ENCODE results near the gene ASNSD1.
"Not testable (repeated sequence)": the region's sequence is repeated elsewhere in the genome, so short reads cannot be mapped to it uniquely, and the experiment has no call there.

Gene ASNSD1

DNA sequence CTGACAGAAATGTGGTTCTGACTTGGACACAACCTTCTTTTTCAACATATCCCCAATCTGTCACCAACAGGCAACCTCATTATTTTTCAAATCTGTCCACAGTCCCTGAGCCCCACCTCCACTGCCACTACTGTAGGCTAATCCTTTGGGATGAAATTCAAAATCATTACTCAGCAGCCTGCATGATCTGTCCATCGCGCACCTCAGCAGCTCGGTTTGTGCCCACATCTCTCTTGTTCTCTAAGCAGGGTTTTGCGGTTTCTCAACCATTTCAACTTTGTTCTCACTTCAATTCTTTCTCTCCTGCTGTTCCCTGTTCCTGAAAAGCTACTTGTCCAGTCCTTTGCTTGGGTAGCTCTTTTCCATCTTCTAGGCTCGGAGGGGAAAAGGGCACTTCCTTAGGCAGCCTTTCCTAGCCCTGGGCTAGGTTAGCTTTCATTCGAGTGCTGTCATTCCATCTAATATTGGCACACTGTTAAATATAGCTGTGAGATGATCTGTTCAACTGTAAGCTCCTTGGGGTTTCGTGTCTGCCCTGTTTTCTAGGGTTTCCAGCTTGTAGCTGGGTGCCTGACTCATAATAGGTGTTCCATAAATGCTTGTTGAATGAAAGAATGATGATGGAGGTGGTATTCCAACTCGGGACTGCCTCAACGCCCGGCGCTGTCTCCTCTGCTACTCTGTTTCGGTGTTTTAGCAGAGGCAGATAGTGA is 12.6 kb downstream of the ASNSD1 start:
- Histone ChIP-seq H3K4me2 (ENCODE audit: low read length) (peak overlapping the region; percentile 84), H3K27me3 (ENCODE audit: control insufficient read depth, insufficient read depth, low read length) (no peaks in the 10 kb centered on the region), H3K4me1 (ENCODE audit: control insufficient read depth, insufficient read depth, low read length) (peaks cover 13% of the 10 kb centered on the region), H3K9me3 (replicated peaks; ENCODE audit: low read length) (no peaks in the 10 kb centered on the region), H3K36me3 (ENCODE audit: insufficient read depth, low read length) (peaks cover 20% of the 10 kb centered on the region), H3K4me3 (ENCODE audit: low read length) (peak overlapping the region; percentile 77), H3K9ac (ENCODE audit: low read depth, low read length) (peak overlapping the region; percentile 91)

DNA sequence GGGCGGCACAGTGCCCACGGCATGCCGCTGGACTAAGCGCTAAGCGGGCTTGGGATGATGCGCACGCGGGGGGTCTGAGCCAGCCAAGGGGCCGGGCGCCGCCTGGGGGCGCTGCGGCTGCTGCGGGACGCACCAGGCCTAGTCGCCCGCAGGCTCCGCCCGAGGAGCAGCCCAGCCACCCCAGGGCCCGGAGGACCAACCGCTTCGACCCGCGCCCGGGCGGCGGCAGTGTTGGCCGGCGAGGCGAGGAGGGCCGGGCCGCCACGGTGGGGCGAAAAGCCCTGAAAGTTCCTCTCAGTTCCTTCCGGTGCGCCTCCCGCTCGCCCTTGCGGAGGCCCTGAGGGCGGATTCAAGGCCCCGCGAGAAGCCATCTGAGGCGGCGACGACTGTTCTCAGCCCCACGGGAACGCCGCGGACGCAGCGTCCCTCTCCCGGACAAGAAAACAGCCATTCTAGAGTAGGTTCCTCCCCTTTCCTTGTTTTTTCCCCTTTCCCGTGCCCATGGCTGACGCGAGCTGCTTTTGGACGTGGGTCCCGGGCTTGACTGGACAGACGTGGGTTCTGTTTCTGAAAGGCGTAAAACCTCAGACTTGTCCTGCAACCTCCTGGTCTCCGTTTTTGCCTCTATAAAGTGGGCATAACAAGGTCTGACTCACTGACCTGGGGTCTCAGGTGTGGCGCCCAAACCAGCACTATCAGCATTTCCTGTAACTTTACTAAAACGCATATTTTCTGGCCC is 13.3 kb downstream of the ASNSD1 start, which contains the start of gene ANKAR:
TSS of gene ANKAR (plus strand) at position 297 of the 739 bp plus-strand sequence. CDS start 1,821 bp downstream, outside the sequence.
- Histone ChIP-seq H3K4me3 (ENCODE audit: low read length) (peak within 1 kb of the TSS; percentile 77), H3K36me3 (ENCODE audit: insufficient read depth, low read length) (peaks cover 13% of the 10 kb centered on the region), H3K9ac (ENCODE audit: low read depth, low read length) (peak within 1 kb of the TSS; percentile 91), H3K9me3 (replicated peaks; ENCODE audit: low read length) (no peaks in the 10 kb centered on the region), H3K4me1 (ENCODE audit: control insufficient read depth, insufficient read depth, low read length) (peaks cover 13% of the 10 kb centered on the region), H3K27me3 (ENCODE audit: control insufficient read depth, insufficient read depth, low read length) (no peaks in the 10 kb centered on the region), H3K4me2 (ENCODE audit: low read length) (peak within 1 kb of the TSS; percentile 84)

DNA sequence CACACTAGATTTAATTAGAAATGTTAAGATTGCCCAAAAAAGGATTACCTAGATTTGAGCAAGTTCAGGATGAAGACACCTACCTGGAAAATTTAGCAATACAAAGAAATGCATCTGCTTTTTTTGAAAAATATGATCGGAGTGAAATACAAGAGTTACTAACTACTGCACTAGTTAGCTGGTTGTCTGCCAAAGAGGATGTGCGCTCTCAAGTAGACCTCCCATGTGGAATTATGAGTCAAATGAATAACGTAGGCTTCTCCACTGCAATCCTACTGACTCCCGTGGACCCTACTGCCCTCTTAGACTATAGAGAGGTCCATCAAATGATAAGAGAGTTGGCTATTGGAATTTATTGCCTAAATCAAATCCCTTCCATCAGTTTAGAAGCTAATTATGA is 15.2 kb downstream of the ASNSD1 start:
- Histone ChIP-seq H3K9ac (ENCODE audit: low read depth, low read length) (no peak overlapping the region), H3K4me2 (ENCODE audit: low read length) (no peak overlapping the region)

DNA sequence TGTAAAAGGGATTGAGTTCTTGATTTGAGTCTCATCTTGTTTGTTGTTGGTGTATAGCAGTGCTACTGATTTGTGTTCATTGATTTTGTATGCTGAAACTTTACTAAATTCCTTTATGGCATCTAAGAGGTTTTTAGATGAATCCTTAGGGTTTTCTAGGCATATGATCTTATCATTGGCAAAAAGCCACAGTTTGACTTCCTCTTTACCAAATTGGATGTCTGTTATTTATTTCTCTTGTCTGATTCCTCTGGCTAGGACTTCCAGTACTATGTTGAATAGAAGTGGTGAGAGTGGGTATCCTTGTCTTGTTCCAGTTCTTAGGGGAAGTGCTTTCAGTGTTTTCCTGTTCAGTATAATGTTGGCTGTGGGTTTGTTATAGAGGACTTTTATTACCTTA is 18.0 kb downstream of the ASNSD1 start:
- Histone ChIP-seq H3K4me2 (ENCODE audit: low read length) (no peak overlapping the region), H3K9me3 (replicated peaks; ENCODE audit: low read length) (no peaks in the 10 kb centered on the region), H3K36me3 (ENCODE audit: insufficient read depth, low read length) (no peaks in the 10 kb centered on the region), H3K4me3 (ENCODE audit: low read length) (no peak overlapping the region), H3K9ac (ENCODE audit: low read depth, low read length) (no peak overlapping the region), H3K4me1 (ENCODE audit: control insufficient read depth, insufficient read depth, low read length) (peaks cover 5% of the 10 kb centered on the region), H3K27me3 (ENCODE audit: control insufficient read depth, insufficient read depth, low read length) (no peaks in the 10 kb centered on the region)

More for the DNA sequence above, 15.2 kb downstream of the ASNSD1 start:
- Histone ChIP-seq H3K27me3 (ENCODE audit: control insufficient read depth, insufficient read depth, low read length) (no peaks in the 10 kb centered on the region), H3K4me3 (ENCODE audit: low read length) (no peak overlapping the region), H3K9me3 (replicated peaks; ENCODE audit: low read length) (no peaks in the 10 kb centered on the region), H3K36me3 (ENCODE audit: insufficient read depth, low read length) (peaks cover 12% of the 10 kb centered on the region), H3K4me1 (ENCODE audit: control insufficient read depth, insufficient read depth, low read length) (peaks cover 13% of the 10 kb centered on the region)

DNA sequence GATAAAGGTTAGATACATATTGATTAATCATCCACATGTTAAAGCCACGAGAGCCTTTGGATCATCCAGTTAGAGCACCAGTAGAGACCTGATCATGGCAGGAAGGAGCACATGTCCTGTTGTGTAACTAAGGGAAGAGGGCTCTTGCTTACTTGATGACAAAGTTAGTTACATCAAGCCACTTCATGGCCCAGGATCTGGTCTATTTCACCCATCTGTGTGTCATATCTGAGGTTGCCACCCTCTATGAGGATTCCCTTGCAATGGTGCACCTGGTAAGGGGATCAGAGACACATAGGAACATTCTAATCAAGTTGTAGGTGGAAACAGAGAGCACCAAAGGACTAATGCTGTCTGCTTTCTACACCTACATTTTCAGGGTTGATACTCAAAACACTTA is 19.9 kb downstream of the ASNSD1 start:
- no peak overlapping the region for H3K4me3 ChIP-seq (ENCODE audit: low read length)
- H3K4me2 ChIP-seq (ENCODE audit: low read length), result no peak overlapping the region
- H3K36me3 ChIP-seq (ENCODE audit: insufficient read depth, low read length), result no peaks in the 10 kb centered on the region
- H3K9me3 ChIP-seq (replicated peaks; ENCODE audit: low read length), result no peaks in the 10 kb centered on the region
- H3K9ac ChIP-seq (ENCODE audit: low read depth, low read length), result no peak overlapping the region
- peaks cover 14% of the 10 kb centered on the region for H3K4me1 ChIP-seq (ENCODE audit: control insufficient read depth, insufficient read depth, low read length)
- H3K27me3 ChIP-seq (ENCODE audit: control insufficient read depth, insufficient read depth, low read length), result no peaks in the 10 kb centered on the region

DNA sequence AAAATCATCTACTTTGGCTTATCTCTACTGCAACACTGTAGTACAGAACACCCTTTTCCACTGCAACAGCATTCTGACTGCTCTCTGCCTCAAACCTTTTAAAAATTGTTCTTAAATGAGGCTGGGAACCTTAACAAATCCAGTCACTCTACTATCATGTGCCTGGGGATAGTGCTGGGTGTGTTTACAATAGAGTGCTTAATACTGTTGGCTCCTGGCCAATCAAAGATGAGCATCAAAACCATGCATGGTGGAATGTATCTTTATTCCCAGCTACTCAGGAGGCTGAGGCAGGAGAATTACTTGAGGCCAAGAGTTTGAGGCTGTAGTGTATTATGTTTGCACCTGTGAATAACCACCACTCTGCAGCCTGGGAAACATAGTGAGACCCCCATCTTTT is 20.6 kb downstream of the ASNSD1 start:
- H3K27me3 ChIP-seq (ENCODE audit: control insufficient read depth, insufficient read depth, low read length), result no peaks in the 10 kb centered on the region
- H3K4me3 ChIP-seq (ENCODE audit: low read length), result no peak overlapping the region
- peaks cover 9% of the 10 kb centered on the region for H3K4me1 ChIP-seq (ENCODE audit: control insufficient read depth, insufficient read depth, low read length)
- H3K9ac ChIP-seq (ENCODE audit: low read depth, low read length), result no peak overlapping the region
- H3K36me3 ChIP-seq (ENCODE audit: insufficient read depth, low read length), result no peaks in the 10 kb centered on the region
- H3K4me2 ChIP-seq (ENCODE audit: low read length), result no peak overlapping the region
- H3K9me3 ChIP-seq (replicated peaks; ENCODE audit: low read length), result no peaks in the 10 kb centered on the region

DNA sequence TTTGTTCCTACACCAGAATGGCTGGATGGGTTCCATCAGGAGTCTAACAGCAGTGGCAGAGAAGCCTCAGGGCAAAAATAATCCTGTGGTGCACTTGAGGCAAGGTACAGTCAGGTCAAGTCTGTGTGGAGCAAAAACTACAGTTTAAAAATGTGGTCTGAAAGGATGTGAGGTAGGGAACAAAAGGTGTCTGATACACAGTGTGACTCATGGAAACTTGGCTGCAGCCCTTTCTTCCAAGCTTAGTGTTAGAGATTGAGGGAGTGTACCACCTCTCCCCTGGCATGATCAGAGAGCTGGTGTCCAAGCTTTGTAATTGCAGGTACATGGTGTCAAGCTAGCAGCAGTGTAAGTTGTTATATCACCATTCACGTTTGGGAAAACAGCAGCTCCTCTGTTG is 22.1 kb downstream of the ASNSD1 start:
- no peak overlapping the region for H3K4me2 ChIP-seq (ENCODE audit: low read length)
- no peaks in the 10 kb centered on the region for H3K36me3 ChIP-seq (ENCODE audit: insufficient read depth, low read length)
- H3K4me3 ChIP-seq (ENCODE audit: low read length), result no peak overlapping the region
- H3K4me1 ChIP-seq (ENCODE audit: control insufficient read depth, insufficient read depth, low read length), result peaks cover 9% of the 10 kb centered on the region
- no peak overlapping the region for H3K9ac ChIP-seq (ENCODE audit: low read depth, low read length)
- no peaks in the 10 kb centered on the region for H3K9me3 ChIP-seq (replicated peaks; ENCODE audit: low read length)
- no peaks in the 10 kb centered on the region for H3K27me3 ChIP-seq (ENCODE audit: control insufficient read depth, insufficient read depth, low read length)

DNA sequence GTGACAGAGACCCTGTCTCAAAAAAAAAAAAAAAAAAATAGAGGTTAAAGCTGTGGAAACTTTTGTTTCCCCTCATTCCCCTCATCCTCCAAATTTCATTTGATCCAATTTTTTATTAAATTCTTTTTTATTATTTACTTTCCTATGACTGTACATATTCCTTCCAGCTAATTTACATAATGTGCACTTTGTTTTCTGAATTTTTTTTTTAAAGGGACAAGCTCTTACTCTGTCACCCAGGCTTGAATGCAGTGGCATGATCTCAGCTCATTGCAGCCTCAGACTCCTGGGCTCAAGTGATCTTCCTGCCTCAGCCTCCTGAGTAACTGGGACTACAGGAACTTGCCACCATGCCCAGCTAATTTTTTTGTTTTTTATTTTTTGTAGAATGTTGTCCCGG is 23.6 kb downstream of the ASNSD1 start:
- H3K4me3 ChIP-seq (ENCODE audit: low read length), result no peak overlapping the region
- H3K4me2 ChIP-seq (ENCODE audit: low read length), result no peak overlapping the region
- H3K36me3 ChIP-seq (ENCODE audit: insufficient read depth, low read length), result no peaks in the 10 kb centered on the region
- H3K9me3 ChIP-seq (replicated peaks; ENCODE audit: low read length), result no peaks in the 10 kb centered on the region
- peaks cover 9% of the 10 kb centered on the region for H3K4me1 ChIP-seq (ENCODE audit: control insufficient read depth, insufficient read depth, low read length)
- H3K27me3 ChIP-seq (ENCODE audit: control insufficient read depth, insufficient read depth, low read length), result no peaks in the 10 kb centered on the region
- no peak overlapping the region for H3K9ac ChIP-seq (ENCODE audit: low read depth, low read length)

DNA sequence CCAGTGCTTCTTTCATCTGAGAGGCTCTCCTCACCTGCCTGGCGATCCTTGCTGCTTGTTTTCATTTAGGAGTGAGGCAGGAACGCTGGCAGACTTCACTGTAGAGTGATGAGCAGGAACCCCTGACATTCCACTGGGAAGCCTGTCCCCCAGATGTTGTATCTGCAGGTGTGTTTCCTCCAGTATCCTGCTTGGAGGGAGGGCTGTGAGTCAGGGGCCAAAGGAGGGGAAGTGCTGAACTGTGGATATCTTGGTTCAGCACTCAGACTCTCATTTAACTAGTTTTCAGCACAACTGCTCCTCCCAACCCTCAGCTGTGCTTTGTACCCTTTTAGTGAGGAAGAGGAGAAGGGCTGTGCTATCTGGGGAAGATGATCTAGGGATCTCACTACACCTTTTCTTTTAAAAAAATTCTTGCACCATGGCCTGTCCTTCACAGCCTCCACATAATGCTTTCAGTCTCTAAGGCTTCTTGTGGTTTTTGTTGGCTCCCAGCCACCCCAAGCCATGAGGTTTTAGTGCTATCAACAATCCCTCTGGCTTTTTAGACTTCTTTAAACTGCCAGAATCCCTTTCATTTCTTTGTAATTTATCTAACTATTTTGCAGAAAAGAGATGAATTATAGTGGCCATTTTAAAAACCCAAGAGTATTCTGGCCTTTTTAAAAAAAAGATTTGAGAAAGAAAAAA is 24.4 kb downstream of the ASNSD1 start:
- Histone ChIP-seq H3K4me1 (ENCODE audit: control insufficient read depth, insufficient read depth, low read length) (peaks cover 9% of the 10 kb centered on the region), H3K4me3 (ENCODE audit: low read length) (no peak overlapping the region), H3K4me2 (ENCODE audit: low read length) (no peak overlapping the region), H3K9me3 (replicated peaks; ENCODE audit: low read length) (no peaks in the 10 kb centered on the region), H3K27me3 (ENCODE audit: control insufficient read depth, insufficient read depth, low read length) (no peaks in the 10 kb centered on the region), H3K36me3 (ENCODE audit: insufficient read depth, low read length) (no peaks in the 10 kb centered on the region), H3K9ac (ENCODE audit: low read depth, low read length) (no peak overlapping the region)

DNA sequence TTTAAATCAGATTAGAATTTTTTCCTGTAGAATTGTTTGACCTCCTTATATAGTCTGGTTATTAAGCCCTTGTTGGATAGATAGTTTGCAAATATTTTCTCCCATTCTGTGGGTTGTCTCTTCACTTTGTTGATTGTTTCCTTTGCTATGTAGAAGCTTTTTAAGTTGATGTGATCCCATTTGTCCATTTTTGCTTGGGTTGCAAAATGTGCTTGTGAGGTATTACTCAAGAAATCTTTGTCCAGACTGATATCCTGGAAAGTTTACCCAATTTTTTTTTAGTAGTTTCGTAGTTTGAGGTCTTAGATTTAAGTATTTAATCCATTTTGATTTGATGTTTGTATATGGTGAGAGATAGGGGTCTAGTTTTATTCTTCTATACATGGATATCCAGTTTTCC is 26.5 kb downstream of the ASNSD1 start:
- H3K9ac ChIP-seq (ENCODE audit: low read depth, low read length); H3K4me3 ChIP-seq (ENCODE audit: low read length); H3K4me1 ChIP-seq (ENCODE audit: control insufficient read depth, insufficient read depth, low read length); H3K4me2 ChIP-seq (ENCODE audit: low read length); H3K36me3 ChIP-seq (ENCODE audit: insufficient read depth, low read length); H3K27me3 ChIP-seq (ENCODE audit: control insufficient read depth, insufficient read depth, low read length); H3K9me3 ChIP-seq (replicated peaks; ENCODE audit: low read length): not testable (repeated sequence)

DNA sequence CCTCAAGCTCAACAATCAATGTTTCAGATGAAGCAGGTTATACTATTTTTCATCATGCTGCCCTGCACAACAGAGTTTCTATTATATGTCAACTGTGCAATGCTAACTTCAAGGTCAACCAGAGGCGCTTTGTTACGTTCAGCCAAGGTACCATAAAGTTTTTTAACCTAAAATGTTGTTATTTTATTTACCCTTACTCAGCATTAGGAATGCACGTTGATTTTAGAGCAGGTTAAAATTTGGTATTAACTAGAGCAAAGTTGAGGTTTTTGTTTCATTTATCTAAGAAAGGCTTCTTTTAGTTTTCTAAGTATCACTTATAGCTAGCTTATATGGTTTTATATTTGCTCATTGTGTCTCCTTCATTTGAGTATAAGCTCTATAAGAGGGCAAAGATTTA is 35.0 kb downstream of the ASNSD1 start:
- no peaks in the 10 kb centered on the region for H3K27me3 ChIP-seq (ENCODE audit: control insufficient read depth, insufficient read depth, low read length)
- no peak overlapping the region for H3K9ac ChIP-seq (ENCODE audit: low read depth, low read length)
- no peaks in the 10 kb centered on the region for H3K36me3 ChIP-seq (ENCODE audit: insufficient read depth, low read length)
- H3K4me3 ChIP-seq (ENCODE audit: low read length), result no peak overlapping the region
- H3K4me2 ChIP-seq (ENCODE audit: low read length), result no peak overlapping the region
- H3K4me1 ChIP-seq (ENCODE audit: control insufficient read depth, insufficient read depth, low read length), result no peaks in the 10 kb centered on the region
- H3K9me3 ChIP-seq (replicated peaks; ENCODE audit: low read length), result no peaks in the 10 kb centered on the region

Measured in skeletal muscle satellite cell (primary cell).